K562 (cell line): ENCODE results near the gene CLEC6A. TPM values are rescaled to one million over a fixed set of nuclear protein-coding genes. Genes with fewer than 3 reads are reported as not detected.

Experiments
- ATAC-seq: fragments of 200-7000 bp; cut with Tn5 transposase; 3 replicates; pipeline ENCODE4 v1.9.1; 2020; ENCODE audit warnings: moderate library complexity
- BruUV-seq: library from RNA; stranded (reverse); fragments of 400-500 nt; replicated peaks from 2 replicates; lab custom pipeline; 2021; lab: Mats Ljungman, UMichigan
- CTCF ChIA-PET: fragments of 300-600 bp; formaldehyde crosslinking; extraction: SDS; loops from one replicate; lab custom pipeline; 2021; ENCODE audit warnings: low intra/inter-chr PET ratio; lab: Yijun Ruan, JAX
- POLR2A ChIA-PET: fragments of 300-600, 350-650 bp; sonication (Branson Sonifier 250); formaldehyde crosslinking; extraction: SDS; loops from one replicate; lab custom pipeline; 2021; ENCODE audit warnings: antibody characterized with exemption, inconsistent platforms; lab: Yijun Ruan, JAX
- DNase-seq, 4 experiments: peaks; one replicate each; pipeline versions ENCODE4 v3.0.0 to v3.0.0-alpha.2; 2011 to 2018; ENCODE audit warnings: low spot score in 3 of 4, mixed read lengths in 3 of 4; ENCODE audit errors: extremely low read depth in 1 of 4
- FAIRE-seq: peaks from 2 replicates; lab custom pipeline; 2011; peaks lifted over from hg19 to GRCh38; lab: Jason Lieb, UNC
- H2AFZ ChIP-seq: 2 replicates; pipeline ENCODE4 v1.6.0; 2011; ENCODE audit warnings: low read depth, low read length, control low read depth, inconsistent platforms
- H3K27ac ChIP-seq: fragments of 200-600 bp; 3 replicates; pipeline ENCODE4 v1.8.0; 2011; ENCODE audit warnings: low read depth, mild to moderate bottlenecking, control low read depth, inconsistent platforms, low read length, moderate library complexity, mixed read lengths; ENCODE audit errors: extremely low read depth
- H3K27me3 ChIP-seq, 2 experiments: fragments of 300-600 bp in 1 of 2; 2 replicates in 1 of 2; 3 replicates in 1 of 2; pipeline versions ENCODE4 v1.6.0 to v1.8.0; 2011; ENCODE audit warnings: inconsistent platforms in 2 of 2, low read length in 2 of 2, mild to moderate bottlenecking in 1 of 2, mixed read lengths in 1 of 2, moderate library complexity in 1 of 2; ENCODE audit not compliant: control insufficient read depth in 2 of 2, insufficient read depth in 2 of 2
- H3K36me3 ChIP-seq: fragments of 300-600 bp; 3 replicates; pipeline ENCODE4 v1.8.0; 2011; ENCODE audit warnings: mild to moderate bottlenecking, low read length, inconsistent platforms; ENCODE audit not compliant: control insufficient read depth, insufficient read depth
- H3K4me1 ChIP-seq, 2 experiments: fragments of 200-600 bp in 1 of 2; replicated peaks in 1 of 2; 2 replicates in 1 of 2; 3 replicates in 1 of 2; pipeline versions ENCODE4 v1.5.1 to v1.8.0; 2011; ENCODE audit warnings: inconsistent platforms in 2 of 2, low read length in 2 of 2, mild to moderate bottlenecking in 1 of 2, mixed read lengths in 1 of 2, moderate library complexity in 1 of 2; ENCODE audit not compliant: control insufficient read depth in 2 of 2, insufficient read depth in 2 of 2
- H3K4me2 ChIP-seq: 2 replicates; pipeline ENCODE4 v1.6.1; 2011; ENCODE audit warnings: low read length, control low read depth, inconsistent platforms, mixed read lengths; ENCODE audit not compliant: insufficient read depth
- H3K4me3 ChIP-seq: fragments of 200-600 bp; sonication (generic), shearing (Covaris generic); 2 replicates; pipeline ENCODE4 v1.5.1; 2016; ENCODE audit warnings: control low read depth, inconsistent platforms
- H3K79me2 ChIP-seq: fragments of 200-600 bp; 3 replicates; pipeline ENCODE4 v1.8.0; 2011; ENCODE audit warnings: low read length, inconsistent platforms; ENCODE audit not compliant: control insufficient read depth, insufficient read depth
- H3K9ac ChIP-seq, 2 experiments: 2 replicates each; pipeline versions ENCODE4 v1.6.0 to v1.6.1; 2011; ENCODE audit warnings: low read depth in 2 of 2, low read length in 2 of 2, control low read depth in 1 of 2, inconsistent platforms in 1 of 2, mild to moderate bottlenecking in 1 of 2, mixed read lengths in 1 of 2; ENCODE audit not compliant: insufficient read depth in 1 of 2
- H3K9me1 ChIP-seq: one replicate; pipeline ENCODE4 v1.6.0; 2011; ENCODE audit warnings: inconsistent platforms, mild to moderate bottlenecking, low read length, moderate library complexity; ENCODE audit not compliant: control insufficient read depth, insufficient read depth
- H3K9me3 ChIP-seq: replicated peaks from 2 replicates; pipeline ENCODE4 v1.5.1; 2011; ENCODE audit warnings: low read depth, low read length, inconsistent platforms; ENCODE audit not compliant: control insufficient read depth, insufficient read depth
- H4K20me1 ChIP-seq: replicated peaks from 2 replicates; pipeline ENCODE4 v1.6.1; 2011; ENCODE audit warnings: low read length, inconsistent platforms, mixed read lengths; ENCODE audit not compliant: control insufficient read depth, insufficient read depth
- BCL6 ChIP-seq: fragments of 250-450 bp; sonication (Bioruptor Pico); IDR thresholded peaks from 2 replicates; pipeline ENCODE4 v1.4.0; 2020
- CBX5 ChIP-seq: IDR thresholded peaks from 2 replicates; pipeline ENCODE4 v1.6.1; 2014; ENCODE audit warnings: low read depth, borderline replicate concordance
- CCAR2 ChIP-seq: fragments of 200-400 bp; formaldehyde crosslinking; IDR thresholded peaks from 2 replicates; pipeline ENCODE4 v1.6.1; 2017; ENCODE audit warnings: mild to moderate bottlenecking, low read depth, low read length
- CREM ChIP-seq: IDR thresholded peaks from 2 replicates; pipeline ENCODE4 v1.6.1; 2014; ENCODE audit warnings: antibody characterized with exemption, low read depth
- EGR1 ChIP-seq: fragments of 450-650 bp; conservative IDR thresholded peaks from 2 replicates; pipeline ENCODE4 v1.6.1; 2017; ENCODE audit warnings: mild to moderate bottlenecking
- FOXJ2 ChIP-seq: fragments of 200-800 bp; sonication (Bioruptor generic); IDR thresholded peaks from 2 replicates; pipeline ENCODE4 v1.6.1; 2016; ENCODE audit warnings: missing genetic modification characterization, missing compliant biosample characterization
- GABPA ChIP-seq: fragments of 200-800 bp; sonication (Bioruptor generic); conservative IDR thresholded peaks from 2 replicates; pipeline ENCODE4 v1.6.1; 2016; ENCODE audit warnings: low read depth, missing genetic modification characterization, missing compliant biosample characterization
- KDM4B ChIP-seq, 2 experiments: fragments of 450-650 bp in 1 of 2; sonication (generic) in 1 of 2; IDR thresholded peaks; 2 replicates each; pipeline ENCODE4 v1.6.1; 2016 to 2017; ENCODE audit warnings: borderline replicate concordance in 2 of 2, antibody characterized with exemption in 1 of 2, low read depth in 1 of 2, mild to moderate bottlenecking in 1 of 2
- MCM7 ChIP-seq, 2 experiments: fragments of 450-650 bp; IDR thresholded peaks; 2 replicates each; pipeline ENCODE4 v1.6.1; 2016 to 2018
- NFATC3 ChIP-seq: fragments of 450-650 bp; IDR thresholded peaks from 2 replicates; pipeline ENCODE4 v1.6.1; 2017; ENCODE audit warnings: mild to moderate bottlenecking
- NR1H2 ChIP-seq: sonication (generic); formaldehyde crosslinking; IDR thresholded peaks from 2 replicates; pipeline ENCODE4 v1.4.0; 2020; ENCODE audit warnings: mild to moderate bottlenecking, missing genetic modification reagents
- RHOXF2B ChIP-seq: fragments of 250-450 bp; sonication (Bioruptor Pico); conservative IDR thresholded peaks from 2 replicates; pipeline ENCODE4 v1.5.1; 2021
- SMARCC2 ChIP-seq: fragments of 450-650 bp; IDR thresholded peaks from 2 replicates; pipeline ENCODE4 v1.6.1; 2017; ENCODE audit warnings: antibody characterized with exemption, moderate library complexity, mild to moderate bottlenecking, low read depth
- ZSCAN32 ChIP-seq: fragments of 450-650 bp; formaldehyde crosslinking; IDR thresholded peaks from 2 replicates; pipeline ENCODE4 v1.4.0; 2020; ENCODE audit warnings: mild to moderate bottlenecking, moderate library complexity
- in situ Hi-C: fragments of 300-500 bp; cut with MboI; formaldehyde crosslinking; loops from 4 replicates; pipeline ENCODE4 v1.15.0; 2018; ENCODE audit warnings: inconsistent platforms, mixed read lengths
- intact Hi-C: fragments of 100-400 bp; cut with micrococcal nuclease; formaldehyde crosslinking; loops from 2 replicates; pipeline ENCODE4 v1.14.2; 2022
- polyA plus RNA-seq, 8 experiments: library from polyadenylated mRNA; depleted of rRNA in 4 of 8; stranded (reverse) in 5 of 8; unstranded in 3 of 8; fragments of >200 nt; fragmentation: Nextera tagmentation in 2 of 8; fragmentation: Illumina TruSeq in 1 of 8; extraction: Ambion mirVana in 2 of 8; extraction: Trizol in 1 of 8; gene quantifications; 2 replicates each; pipeline versions ENCODE4 v1.2.1 to v1.2.3, GENCODE V29; 2011 to 2014; ENCODE audit warnings: inconsistent platforms in 1 of 8, missing spikeins in 1 of 8
- total RNA-seq, 7 experiments: library from RNA; depleted of rRNA in 6 of 7; stranded (reverse); fragments of >200 nt in 6 of 7; fragmentation: Illumina TruSeq in 2 of 7; extraction: Trizol in 2 of 7; gene quantifications; 2 replicates each; pipeline versions ENCODE4 v1.2.1 to v1.2.3, GENCODE V29; 2011 to 2021; ENCODE audit warnings: low replicate concordance in 1 of 7
- TF ChIP-seq, protein P1 (sequence below), 2 experiments: fragments of 450-650 bp in 1 of 2; IDR thresholded peaks; 2 replicates each; pipeline ENCODE4 v1.6.1; 2011 to 2017; ENCODE audit warnings: low read depth in 2 of 2, antibody characterized with exemption in 1 of 2, borderline replicate concordance in 1 of 2, low read length in 1 of 2, mild to moderate bottlenecking in 1 of 2, mixed read lengths in 1 of 2; ENCODE audit not compliant: control insufficient read depth in 1 of 2

CLEC6A gene
- total and polyA plus RNA-seq, 9 of the 15 experiments (the other 6 are each of a cell fraction or from before 2014, with no cell fraction given), result not detected

DNA sequence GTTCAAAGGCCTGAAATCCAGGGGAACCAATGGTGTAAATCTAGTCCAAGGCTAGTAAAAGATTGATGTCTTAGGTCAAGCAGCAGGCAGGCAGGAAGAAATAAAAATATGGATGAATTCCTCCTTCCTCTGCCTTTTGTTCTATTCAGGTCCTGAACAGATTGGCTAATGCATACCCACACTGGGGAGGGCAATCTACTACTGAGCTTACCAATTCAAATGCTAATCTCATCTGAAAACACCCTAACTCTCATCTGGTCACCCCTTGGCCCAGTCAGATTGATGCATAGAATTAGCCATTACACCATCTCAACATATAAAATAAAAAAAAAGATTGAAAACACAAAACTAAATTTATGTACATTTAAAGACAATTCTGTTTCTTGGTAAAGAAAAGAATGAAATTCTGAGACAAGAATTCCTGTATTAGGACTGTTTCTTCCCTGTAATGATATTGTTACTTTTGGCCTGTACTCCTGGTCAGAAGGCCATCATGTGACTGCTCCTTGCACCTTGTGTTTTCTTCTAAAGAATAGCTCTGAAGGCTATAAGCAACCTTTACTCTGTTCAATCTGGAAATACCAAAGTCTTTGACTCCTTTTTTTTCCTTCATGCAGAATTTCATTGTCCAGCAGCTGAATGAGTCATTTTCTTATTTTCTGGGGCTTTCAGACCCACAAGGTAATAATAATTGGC is 19.9 kb downstream of the CLEC6A start:
- no peaks in the 10 kb centered on the region for H3K36me3 ChIP-seq
- TF ChIP-seq KDM4B (IDR thresholded peaks at IDR 0.05; ENCODE audit: borderline replicate concordance in 2 of 2, low read depth in 1 of 2), result no peak
- TF ChIP-seq NR1H2 (CRISPR knock-in tag), result no peak
- TF ChIP-seq NFATC3, result no peak
- no peak for TF ChIP-seq EGR1
- TF ChIP-seq FOXJ2 (tag), result no peak
- TF ChIP-seq RHOXF2B (CRISPR knock-in tag), result no peak
- TF ChIP-seq CBX5, result no peak
- no peak for TF ChIP-seq CREM
- no peak for TF ChIP-seq ZSCAN32 (CRISPR knock-in tag)
- TF ChIP-seq MCM7 (IDR thresholded peaks at IDR 0.05), result no peak
- no peak for TF ChIP-seq BCL6
- TF ChIP-seq, protein P1, sequence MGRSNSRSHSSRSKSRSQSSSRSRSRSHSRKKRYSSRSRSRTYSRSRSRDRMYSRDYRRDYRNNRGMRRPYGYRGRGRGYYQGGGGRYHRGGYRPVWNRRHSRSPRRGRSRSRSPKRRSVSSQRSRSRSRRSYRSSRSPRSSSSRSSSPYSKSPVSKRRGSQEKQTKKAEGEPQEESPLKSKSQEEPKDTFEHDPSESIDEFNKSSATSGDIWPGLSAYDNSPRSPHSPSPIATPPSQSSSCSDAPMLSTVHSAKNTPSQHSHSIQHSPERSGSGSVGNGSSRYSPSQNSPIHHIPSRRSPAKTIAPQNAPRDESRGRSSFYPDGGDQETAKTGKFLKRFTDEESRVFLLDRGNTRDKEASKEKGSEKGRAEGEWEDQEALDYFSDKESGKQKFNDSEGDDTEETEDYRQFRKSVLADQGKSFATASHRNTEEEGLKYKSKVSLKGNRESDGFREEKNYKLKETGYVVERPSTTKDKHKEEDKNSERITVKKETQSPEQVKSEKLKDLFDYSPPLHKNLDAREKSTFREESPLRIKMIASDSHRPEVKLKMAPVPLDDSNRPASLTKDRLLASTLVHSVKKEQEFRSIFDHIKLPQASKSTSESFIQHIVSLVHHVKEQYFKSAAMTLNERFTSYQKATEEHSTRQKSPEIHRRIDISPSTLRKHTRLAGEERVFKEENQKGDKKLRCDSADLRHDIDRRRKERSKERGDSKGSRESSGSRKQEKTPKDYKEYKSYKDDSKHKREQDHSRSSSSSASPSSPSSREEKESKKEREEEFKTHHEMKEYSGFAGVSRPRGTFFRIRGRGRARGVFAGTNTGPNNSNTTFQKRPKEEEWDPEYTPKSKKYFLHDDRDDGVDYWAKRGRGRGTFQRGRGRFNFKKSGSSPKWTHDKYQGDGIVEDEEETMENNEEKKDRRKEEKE (IDR thresholded peaks at IDR 0.05; ENCODE audit: borderline replicate concordance in 1 of 2, control insufficient read depth in 1 of 2, low read depth in 2 of 2, low read length in 1 of 2), result no peak
- TF ChIP-seq GABPA (tag), result no peak
- TF ChIP-seq SMARCC2, result no peak
- no peak for TF ChIP-seq CCAR2
- no peaks in the 10 kb centered on the region for H3K79me2 ChIP-seq
- H3K4me1 ChIP-seq, result no peaks in the 10 kb centered on the region
- intact Hi-C loops (no loop called here), in situ Hi-C loops (no loop called here)
- H3K4me2 ChIP-seq, result no peak overlapping the region
- no peaks in the 10 kb centered on the region for H3K9me1 ChIP-seq
- BruUV-seq, result no TSS peak
- H3K9me3 ChIP-seq, result no peaks in the 10 kb centered on the region
- no peak for DNase-seq
- no peak overlapping the region for H3K27ac ChIP-seq
- H3K27me3 ChIP-seq, result no peaks in the 10 kb centered on the region
- no peaks in the 10 kb centered on the region for H4K20me1 ChIP-seq
- ChIA-PET CTCF (no interaction called here), POLR2A (no interaction called here)
- H2AFZ ChIP-seq, result no peak overlapping the region
- no peak overlapping the region for H3K9ac ChIP-seq
- no peak for FAIRE-seq
- H3K4me3 ChIP-seq, result no peak overlapping the region
- no peak for ATAC-seq
